NCI-H460 (cell line): ENCODE data around the gene SPTAN1. TPM values are rescaled to one million over a fixed set of nuclear protein-coding genes. Genes with fewer than 3 reads are reported as not detected.
"Not testable (repeated sequence)": the region's sequence is repeated elsewhere in the genome, so short reads cannot be mapped to it uniquely, and the experiment has no call there.

Experiments used
- DNase-seq: peaks from one replicate; pipeline ENCODE4 v3.0.0-alpha.2; 2016; ENCODE audit warnings: low read depth; ENCODE audit errors: extremely low read depth
- polyA plus RNA-seq: library from polyadenylated mRNA; depleted of rRNA; stranded (reverse); fragments of >200 nt; gene quantifications from 2 replicates; pipeline ENCODE4 v1.2.3, GENCODE V29; 2014; cell fraction: nucleus; rRNA removed
- total RNA-seq: library from RNA; depleted of rRNA; stranded (reverse); fragments of >200 nt; shearing (Covaris generic); gene quantifications from 2 replicates; pipeline ENCODE4 v1.2.3, GENCODE V29; 2014; rRNA removed

Gene SPTAN1
- total RNA-seq: 136 and 162 TPM in 2 replicates
- 300 and 351 TPM in 2 replicates for polyA plus RNA-seq

GRCh38 chr9:128552153-128552743 is at the start of gene SPTAN1:
Gene SPTAN1 (plus strand): TSS chr9:128552587. CDS start chr9:128566741, 14,154 bp downstream.
- DNase-seq: peak; percentile 84

DNA sequence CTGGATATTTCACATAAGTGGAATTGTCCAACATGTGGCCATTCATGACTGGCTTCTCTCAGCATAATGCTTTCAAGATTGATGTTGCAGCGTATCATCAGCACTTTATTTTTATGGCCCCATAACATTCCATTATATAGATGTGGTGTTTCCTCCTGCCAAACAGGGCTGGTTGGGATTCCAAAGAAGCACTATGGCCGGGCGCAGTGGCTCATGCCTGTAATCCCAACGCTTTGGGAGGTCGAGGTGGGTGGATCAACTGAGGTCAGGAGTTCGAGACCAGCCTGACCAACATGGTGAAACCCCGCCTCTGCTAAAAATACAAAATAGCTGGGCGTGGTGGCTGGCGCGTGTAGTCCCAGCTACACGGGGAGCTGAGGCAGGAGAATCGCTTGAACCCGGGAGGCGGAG is 49.0 kb upstream of the SPTAN1 start:
- not testable (repeated sequence) for DNase-seq

DNA sequence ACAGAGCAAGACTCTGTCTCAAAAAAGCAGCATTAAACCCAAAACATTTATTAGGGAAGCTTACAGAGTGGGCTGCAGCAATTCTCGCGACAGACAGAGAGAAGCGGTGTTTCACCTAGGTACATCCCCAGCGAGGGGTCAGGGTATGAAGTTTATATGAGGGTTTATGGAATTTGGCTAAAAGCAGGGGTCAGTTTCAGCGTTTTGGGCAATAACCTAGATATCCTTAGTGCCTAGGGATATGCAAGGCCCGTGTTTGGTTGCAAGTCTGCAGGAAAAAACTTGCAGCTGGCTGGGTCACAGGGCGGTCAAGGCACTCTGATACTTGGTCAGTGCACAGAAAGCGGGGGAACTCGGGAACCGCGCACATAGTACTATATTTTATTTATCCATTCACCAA is 48.5 kb upstream of the SPTAN1 start:
- no peak for DNase-seq

- DNase-seq: peak; percentile 90
These were observed 47.6 kb upstream of the SPTAN1 start, which contains the start of gene GLE1 for GRCh38 chr9:128504485-128505413. Gene GLE1 (plus strand): TSS chr9:128504719. CDS start chr9:128504806, 87 bp downstream.

DNA sequence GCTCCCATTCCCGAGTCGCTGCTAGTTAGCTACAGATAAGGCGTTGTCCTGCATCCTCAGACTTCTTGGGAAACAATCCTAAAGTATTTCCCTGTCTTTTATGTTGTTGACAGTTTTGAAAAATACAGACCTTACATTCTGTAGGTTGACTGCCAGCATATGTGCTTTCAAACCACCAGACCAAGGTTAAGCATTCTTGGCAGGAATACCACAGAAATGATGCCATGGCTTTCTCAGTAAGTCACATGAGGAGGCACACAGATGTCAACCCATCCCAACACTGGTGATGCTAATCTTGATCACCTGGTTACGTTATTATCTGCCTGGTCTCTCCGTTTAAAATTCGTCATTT is 47.0 kb upstream of the SPTAN1 start:
- DNase-seq: no peak

DNA sequence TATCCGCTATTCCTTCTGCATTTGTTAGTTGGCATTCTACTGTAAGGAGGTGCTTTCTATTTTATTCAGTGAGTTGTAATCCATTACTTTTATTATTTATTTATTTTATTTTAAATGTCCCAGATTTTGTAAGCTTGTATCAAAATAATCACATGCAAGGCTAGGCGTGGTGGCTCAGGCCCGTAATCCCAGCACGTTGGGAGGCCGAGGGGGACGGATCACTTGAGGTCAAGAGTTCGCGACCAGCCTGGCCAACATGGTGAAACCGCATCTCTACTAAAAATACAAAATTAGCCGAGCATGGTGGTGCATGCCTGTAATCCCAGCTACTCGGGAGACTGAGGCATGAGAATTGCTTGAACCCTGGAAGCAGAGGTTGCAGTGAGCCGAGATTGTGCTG is 46.5 kb upstream of the SPTAN1 start:
- DNase-seq: not testable (repeated sequence)

- DNase-seq: no peak
These were observed 39.6 kb upstream of the SPTAN1 start for GRCh38 chr9:128512820-128513219.

DNA sequence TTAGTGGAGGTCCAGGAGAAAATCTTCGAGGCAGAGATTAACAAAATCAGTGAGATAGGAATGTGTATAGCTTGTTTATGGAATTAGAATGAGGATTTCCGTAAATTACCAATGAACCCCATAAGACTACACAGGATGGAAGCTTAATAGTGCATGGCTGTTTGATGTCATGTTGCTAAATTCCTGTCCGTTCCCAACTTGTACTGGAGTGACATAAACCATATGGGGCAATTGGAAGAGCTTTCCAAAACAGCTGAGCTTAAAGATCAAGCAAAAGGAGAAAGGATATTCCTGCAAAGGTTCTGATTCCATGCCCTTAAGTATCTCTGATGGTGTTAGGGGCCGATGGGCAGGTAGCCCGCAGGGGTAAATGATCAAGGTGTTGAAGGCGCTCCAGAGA is 30.4 kb upstream of the SPTAN1 start:
- no peak for DNase-seq

DNA sequence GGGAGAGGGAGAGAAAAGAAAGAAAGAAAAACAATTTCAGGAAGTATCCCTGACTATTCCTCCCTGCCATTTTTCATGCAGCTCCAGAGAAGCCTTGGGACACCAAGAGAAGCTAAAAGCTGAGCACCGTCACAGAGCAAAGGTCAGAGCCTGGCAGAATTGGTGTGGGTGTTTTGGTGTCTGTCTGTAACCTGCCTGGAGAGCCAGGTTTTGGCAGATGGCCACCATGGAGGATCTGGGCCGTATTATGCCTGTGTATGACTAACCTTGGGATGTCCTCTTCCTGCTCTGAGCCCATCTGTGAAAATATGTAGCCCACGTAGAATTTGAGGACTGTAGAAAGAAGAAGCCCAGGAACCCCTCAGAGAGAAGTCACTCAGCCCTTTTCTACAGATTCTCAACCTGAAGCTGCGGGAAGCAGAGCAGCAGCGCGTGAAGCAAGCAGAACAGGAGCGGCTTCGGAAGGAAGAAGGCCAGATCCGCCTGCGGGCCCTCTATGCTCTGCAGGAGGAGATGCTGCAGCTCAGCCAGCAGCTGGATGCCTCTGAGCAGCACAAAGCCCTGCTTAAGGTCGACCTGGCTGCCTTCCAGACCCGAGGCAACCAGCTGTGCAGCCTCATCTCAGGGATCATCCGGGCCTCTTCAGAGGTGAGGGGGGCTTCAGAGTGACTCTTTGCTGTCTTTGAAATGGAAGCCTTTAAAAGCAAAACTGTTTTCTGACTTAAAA is 29.0 kb upstream of the SPTAN1 start:
- no peak for DNase-seq

DNA sequence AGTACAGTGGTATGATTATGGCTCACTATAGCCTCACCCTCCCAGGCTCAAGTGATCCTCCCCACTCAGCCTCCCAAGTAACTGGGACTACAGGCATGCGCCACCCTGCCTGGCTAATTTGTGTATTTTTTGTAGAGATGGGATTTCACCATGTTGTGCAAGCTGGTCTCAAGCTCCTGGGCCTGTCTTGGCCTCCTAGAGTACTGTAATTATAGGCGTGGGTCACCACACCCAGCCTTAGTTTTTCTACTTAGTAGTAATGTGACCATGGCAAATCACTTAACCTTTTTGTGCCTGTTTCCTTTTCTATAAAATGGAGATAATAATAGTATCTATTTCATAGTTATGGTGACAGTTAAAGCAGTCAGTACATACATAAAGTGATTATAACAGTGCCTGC is 25.7 kb upstream of the SPTAN1 start:
- DNase-seq: no peak

DNA sequence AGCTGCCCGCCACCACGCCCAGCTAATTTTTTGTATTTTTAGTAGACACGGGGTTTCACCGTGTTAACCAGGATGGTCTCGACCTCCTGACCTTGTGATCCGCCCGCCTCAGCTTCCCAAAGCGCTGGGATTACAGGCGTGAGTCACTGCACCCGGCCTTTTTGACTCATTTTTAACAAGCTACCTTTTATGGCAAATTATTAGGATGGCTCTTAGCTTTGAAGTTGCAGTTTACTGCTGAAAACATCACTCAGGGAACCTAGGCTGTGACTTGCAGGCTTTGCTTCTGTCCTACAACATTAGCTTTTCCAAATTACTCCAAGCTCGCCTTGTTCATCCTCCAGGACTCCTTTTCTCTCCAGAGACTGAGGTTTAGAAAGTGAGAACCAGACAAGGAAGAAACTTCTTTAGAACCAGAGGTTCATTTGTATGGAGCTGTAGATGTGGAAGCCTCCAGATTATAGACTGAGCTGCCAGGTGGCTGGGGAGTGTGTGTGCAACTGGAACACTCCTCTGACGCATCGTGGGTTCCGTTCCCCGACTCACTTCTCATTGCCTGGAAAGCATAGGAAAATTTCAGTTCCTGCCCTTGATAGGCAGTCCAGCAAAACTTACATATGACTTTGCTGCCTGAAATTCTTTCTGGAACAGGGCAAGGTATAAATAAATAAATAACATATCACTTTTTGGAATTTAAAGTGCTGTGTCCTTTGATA is 23.8 kb upstream of the SPTAN1 start:
- DNase-seq: no peak

GRCh38 chr9:128529191-128529590 is 23.2 kb upstream of the SPTAN1 start:
- DNase-seq: no peak

- DNase-seq: no peak
These were observed 19.8 kb upstream of the SPTAN1 start for GRCh38 chr9:128532581-128532980.

GRCh38 chr9:128540634-128541360 is 11.6 kb upstream of the SPTAN1 start:
- DNase-seq: no peak

DNA sequence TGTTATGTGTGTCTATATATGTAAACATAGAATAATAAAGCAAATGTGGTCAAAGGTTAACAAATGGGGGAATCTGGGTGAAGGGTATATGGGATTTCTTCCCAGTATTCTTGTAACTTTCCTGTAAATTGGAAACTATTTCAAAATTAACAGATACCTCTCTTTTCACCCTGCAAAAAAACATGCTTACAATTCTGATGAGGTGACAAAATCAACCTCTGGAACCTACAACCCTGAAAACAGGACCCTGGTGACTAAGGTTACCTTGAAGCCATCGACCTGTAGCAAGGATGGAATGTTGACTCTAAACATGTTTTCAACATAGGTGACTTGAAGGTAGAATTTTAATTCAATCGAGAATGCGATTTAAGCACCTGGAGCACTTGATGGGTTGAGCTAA is 5.9 kb upstream of the SPTAN1 start:
- DNase-seq: no peak

DNA sequence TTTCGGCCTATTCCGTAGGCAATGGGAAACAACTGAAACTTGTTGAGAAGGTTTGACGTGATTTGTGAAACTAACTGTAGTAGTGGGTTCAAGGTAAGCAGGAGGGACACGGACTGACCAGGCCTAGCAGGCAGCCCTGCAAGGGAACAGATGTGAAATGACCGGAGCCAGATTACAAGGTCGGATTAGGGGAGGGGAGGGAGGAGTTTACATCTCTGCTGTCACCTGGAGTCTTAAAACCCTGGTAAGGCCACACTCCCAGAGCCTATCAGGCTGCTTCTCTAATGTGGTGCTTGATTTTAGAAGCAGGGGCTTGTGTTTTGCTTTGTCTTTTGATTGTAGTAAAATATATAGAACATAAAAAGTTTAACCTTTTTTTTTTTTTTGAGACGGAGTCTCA is 3.5 kb upstream of the SPTAN1 start:
- DNase-seq: no peak

- DNase-seq: no peak
These were observed 2.2 kb upstream of the SPTAN1 start for GRCh38 chr9:128550226-128550625.

GRCh38 chr9:128550770-128551656 is 1.4 kb upstream of the SPTAN1 start:
- no peak for DNase-seq

DNA sequence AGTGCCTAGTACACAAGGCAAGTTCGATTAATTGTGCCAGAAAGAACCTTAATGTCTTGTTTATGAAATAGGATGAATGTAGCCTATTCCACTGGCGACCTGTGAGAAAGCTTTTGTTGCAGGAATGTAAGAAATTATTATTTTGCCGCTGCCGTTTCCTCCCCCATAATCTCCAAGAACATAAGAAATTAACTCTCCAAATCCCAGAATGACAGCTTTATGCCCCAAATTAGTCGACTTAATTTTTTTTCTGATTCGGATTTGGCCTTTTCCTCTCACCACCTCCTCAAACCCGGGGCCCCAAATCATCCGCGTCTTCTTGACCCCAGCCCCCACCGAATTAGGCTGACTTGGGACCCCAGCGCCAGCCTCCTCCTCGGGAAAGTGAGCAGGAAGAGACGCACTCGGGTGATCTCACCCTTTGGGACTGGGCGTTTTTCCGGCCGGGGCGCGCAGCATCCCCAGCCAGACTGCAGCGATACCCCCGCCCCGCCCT is 682 bp upstream of the SPTAN1 start:
- DNase-seq: no peak
